Smooth muscle cell (in vitro differentiated cells): ENCODE results near the gene PRICKLE1. TPM values are rescaled to one million over a fixed set of nuclear protein-coding genes. Genes with fewer than 3 reads are reported as not detected.

ENCODE experiments used
- DNase-seq: peaks from one replicate; lab custom pipeline; 2025; ENCODE audit not compliant: unreplicated experiment; lab: John Stamatoyannopoulos, UW
- H2AFZ ChIP-seq: fragments of 200-600 bp; sonication (generic); 2 replicates; pipeline ENCODE4 v1.6.0; 2016; ENCODE audit warnings: antibody characterized with exemption, low read depth, mild to moderate bottlenecking
- H3F3A ChIP-seq: fragments of 200-600 bp; sonication (generic); 2 replicates; pipeline ENCODE4 v1.6.0; 2017; ENCODE audit warnings: antibody characterized with exemption, low read depth
- H3K27ac ChIP-seq: fragments of 200-600 bp; sonication (generic); 2 replicates; pipeline ENCODE4 v1.5.1; 2016; ENCODE audit warnings: low read depth, mild to moderate bottlenecking
- H3K27me3 ChIP-seq: fragments of 200-600 bp; sonication (generic); 2 replicates; pipeline ENCODE4 v1.6.1; 2016; ENCODE audit warnings: low read depth, mild to moderate bottlenecking
- H3K36me3 ChIP-seq: fragments of 200-600 bp; sonication (generic); 2 replicates; pipeline ENCODE4 v1.5.1; 2016; ENCODE audit warnings: low read depth
- H3K4me1 ChIP-seq: fragments of 200-600 bp; sonication (generic); 2 replicates; pipeline ENCODE4 v1.5.1; 2016; ENCODE audit warnings: low read depth
- H3K4me2 ChIP-seq: fragments of 200-600 bp; sonication (generic); 2 replicates; pipeline ENCODE4 v1.6.0; 2016; ENCODE audit warnings: mild to moderate bottlenecking
- H3K4me3 ChIP-seq: fragments of 200-600 bp; sonication (generic); 2 replicates; pipeline ENCODE4 v1.5.1; 2016; ENCODE audit warnings: mild to moderate bottlenecking
- H3K79me2 ChIP-seq: fragments of 200-600 bp; sonication (generic); 2 replicates; pipeline ENCODE4 v1.6.0; 2016; ENCODE audit warnings: low read depth, mild to moderate bottlenecking
- H3K9ac ChIP-seq: fragments of 200-600 bp; sonication (generic); 2 replicates; pipeline ENCODE4 v1.6.0; 2016; ENCODE audit warnings: low read depth
- H3K9me3 ChIP-seq: fragments of 200-600 bp; sonication (generic); replicated peaks from 2 replicates; pipeline ENCODE4 v1.5.1; 2016; ENCODE audit warnings: low read depth
- H4K20me1 ChIP-seq: fragments of 200-600 bp; sonication (generic); 2 replicates; pipeline ENCODE4 v1.6.0; 2016; ENCODE audit warnings: low read depth
- WGBS: methylation state at CpG from one replicate; pipeline ENCODE4 v1.1.7; 2016; ENCODE audit warnings: low lambda C conversion rate; 5-methylcytosine and 5-hydroxymethylcytosine counted together
- polyA plus RNA-seq: library from polyadenylated mRNA; unstranded; fragments of >200 nt; fragmentation: Nextera tagmentation; extraction: Ambion mirVana; gene quantifications from 2 replicates; pipeline ENCODE4 v1.2.1, GENCODE V29; 2016
- total RNA-seq: library from RNA; depleted of rRNA; stranded (reverse); fragments of >200 nt; gene quantifications from 2 replicates; pipeline ENCODE4 v1.2.3, GENCODE V29; 2014
- TF ChIP-seq, protein P1 (sequence below): fragments of 200-600 bp; sonication (generic); IDR thresholded peaks from 2 replicates; pipeline ENCODE4 v1.5.1; 2017; ENCODE audit warnings: borderline replicate concordance, mild to moderate bottlenecking, antibody characterized with exemption; ENCODE audit not compliant: insufficient read depth, poor library complexity, severe bottlenecking

Gene PRICKLE1
- total and polyA plus RNA-seq, 2 experiments from 2014 or later: 45.7 to 55.4 TPM

DNA sequence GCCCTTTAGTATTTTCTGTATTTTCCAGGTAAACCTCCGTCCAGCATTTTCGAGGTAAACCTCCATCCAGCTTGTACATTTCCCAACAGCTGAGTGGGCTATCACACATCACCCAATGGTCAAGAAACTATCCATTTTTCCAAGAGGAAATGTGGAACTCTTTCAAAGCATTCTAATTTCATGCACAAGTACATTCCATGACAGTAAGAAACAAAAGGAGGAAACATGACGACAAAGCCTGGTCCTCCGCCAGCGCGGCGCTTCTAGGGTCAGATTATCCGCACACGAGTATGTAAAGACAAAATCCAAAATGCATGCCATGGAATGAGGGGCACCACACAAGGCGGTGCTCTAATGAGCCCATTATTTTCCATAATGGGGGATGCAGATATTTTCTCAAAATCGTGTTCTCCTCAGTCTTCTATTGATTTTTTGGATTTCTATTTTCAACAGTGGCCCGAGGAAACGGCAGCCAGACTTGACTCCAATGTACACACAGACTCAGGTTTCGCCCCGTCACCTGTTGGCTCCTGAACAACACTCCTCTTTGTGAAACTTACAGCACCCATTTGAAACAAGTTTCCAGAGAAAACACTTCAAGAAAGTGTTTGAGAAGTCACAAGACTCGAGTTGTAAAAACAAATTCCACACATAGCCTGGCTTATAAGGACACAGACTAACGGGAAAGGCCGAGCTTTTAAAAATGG lies 107.4 kb downstream of the PRICKLE1 start:
- peak overlapping the region; percentile 95 for H3K4me2 ChIP-seq
- H3K36me3 ChIP-seq: no peaks in the 10 kb centered on the region
- TF ChIP-seq, protein P1, sequence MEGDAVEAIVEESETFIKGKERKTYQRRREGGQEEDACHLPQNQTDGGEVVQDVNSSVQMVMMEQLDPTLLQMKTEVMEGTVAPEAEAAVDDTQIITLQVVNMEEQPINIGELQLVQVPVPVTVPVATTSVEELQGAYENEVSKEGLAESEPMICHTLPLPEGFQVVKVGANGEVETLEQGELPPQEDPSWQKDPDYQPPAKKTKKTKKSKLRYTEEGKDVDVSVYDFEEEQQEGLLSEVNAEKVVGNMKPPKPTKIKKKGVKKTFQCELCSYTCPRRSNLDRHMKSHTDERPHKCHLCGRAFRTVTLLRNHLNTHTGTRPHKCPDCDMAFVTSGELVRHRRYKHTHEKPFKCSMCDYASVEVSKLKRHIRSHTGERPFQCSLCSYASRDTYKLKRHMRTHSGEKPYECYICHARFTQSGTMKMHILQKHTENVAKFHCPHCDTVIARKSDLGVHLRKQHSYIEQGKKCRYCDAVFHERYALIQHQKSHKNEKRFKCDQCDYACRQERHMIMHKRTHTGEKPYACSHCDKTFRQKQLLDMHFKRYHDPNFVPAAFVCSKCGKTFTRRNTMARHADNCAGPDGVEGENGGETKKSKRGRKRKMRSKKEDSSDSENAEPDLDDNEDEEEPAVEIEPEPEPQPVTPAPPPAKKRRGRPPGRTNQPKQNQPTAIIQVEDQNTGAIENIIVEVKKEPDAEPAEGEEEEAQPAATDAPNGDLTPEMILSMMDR: no peak
- H2AFZ ChIP-seq: no peak overlapping the region
- H3K4me3 ChIP-seq: peak overlapping the region; percentile 85
- no peaks in the 10 kb centered on the region for H3K9me3 ChIP-seq
- peaks cover 31% of the 10 kb centered on the region for H3F3A ChIP-seq
- peaks cover 98% of the 10 kb centered on the region for H4K20me1 ChIP-seq
- H3K79me2 ChIP-seq: peaks cover 98% of the 10 kb centered on the region
- H3K4me1 ChIP-seq: peaks cover 42% of the 10 kb centered on the region
- H3K27ac ChIP-seq: peak overlapping the region; percentile 67
- H3K27me3 ChIP-seq: no peaks in the 10 kb centered on the region
- peak overlapping the region; percentile 83 for H3K9ac ChIP-seq
- WGBS: 18% methylated on average over 18 of the region's 18 CpGs
- no peak for DNase-seq

- DNase-seq: no peak
- Histone ChIP-seq H3K36me3 (no peaks in the 10 kb centered on the region), H3K4me3 (peak overlapping the region; percentile 85), H3K79me2 (peaks cover 98% of the 10 kb centered on the region), H2AFZ (no peak overlapping the region), H3K4me1 (peaks cover 33% of the 10 kb centered on the region), H3K27me3 (no peaks in the 10 kb centered on the region), H3F3A (peaks cover 30% of the 10 kb centered on the region), H3K27ac (peak overlapping the region; percentile 67), H3K9ac (peak overlapping the region; percentile 83), H3K9me3 (no peaks in the 10 kb centered on the region), H4K20me1 (peaks cover 96% of the 10 kb centered on the region), H3K4me2 (peak overlapping the region; percentile 95)
- WGBS: 23% methylated on average over 1 of the region's 1 CpG
- TF ChIP-seq, protein P1: no peak
Measured at GRCh38 chr12:42481368-42481767, 108.2 kb downstream of the PRICKLE1 start.

DNA sequence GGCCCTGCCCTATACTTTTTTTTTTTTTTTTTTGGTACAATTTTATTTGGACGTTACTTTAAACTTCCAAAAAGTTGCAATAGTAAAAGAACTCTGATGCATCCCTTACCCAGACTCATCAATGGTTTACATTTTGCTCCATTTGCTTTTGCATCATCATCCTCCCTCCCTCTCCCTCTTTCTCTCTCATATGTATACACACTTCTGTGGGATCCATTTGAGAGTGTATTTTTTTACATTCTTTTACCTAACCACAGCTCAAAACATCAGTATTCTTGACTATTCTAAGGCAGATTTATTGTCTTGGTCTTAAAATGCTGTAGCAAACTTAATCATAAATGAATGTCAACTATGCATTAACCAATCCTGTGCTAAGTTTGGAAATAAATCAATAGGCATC lies 111.6 kb downstream of the PRICKLE1 start:
- H3K27ac ChIP-seq: no peak overlapping the region
- peaks cover 96% of the 10 kb centered on the region for H4K20me1 ChIP-seq
- peaks cover 13% of the 10 kb centered on the region for H3F3A ChIP-seq
- H3K9me3 ChIP-seq: no peaks in the 10 kb centered on the region
- 79% methylated on average over 1 of the region's 1 CpG for WGBS
- peaks cover 27% of the 10 kb centered on the region for H3K4me1 ChIP-seq
- H3K4me2 ChIP-seq: no peak overlapping the region
- TF ChIP-seq, protein P1: no peak
- no peaks in the 10 kb centered on the region for H3K27me3 ChIP-seq
- H3K79me2 ChIP-seq: peaks cover 100% of the 10 kb centered on the region
- no peak overlapping the region for H3K9ac ChIP-seq
- no peaks in the 10 kb centered on the region for H3K36me3 ChIP-seq
- no peak overlapping the region for H3K4me3 ChIP-seq
- H2AFZ ChIP-seq: no peak overlapping the region
- DNase-seq: no peak

DNA sequence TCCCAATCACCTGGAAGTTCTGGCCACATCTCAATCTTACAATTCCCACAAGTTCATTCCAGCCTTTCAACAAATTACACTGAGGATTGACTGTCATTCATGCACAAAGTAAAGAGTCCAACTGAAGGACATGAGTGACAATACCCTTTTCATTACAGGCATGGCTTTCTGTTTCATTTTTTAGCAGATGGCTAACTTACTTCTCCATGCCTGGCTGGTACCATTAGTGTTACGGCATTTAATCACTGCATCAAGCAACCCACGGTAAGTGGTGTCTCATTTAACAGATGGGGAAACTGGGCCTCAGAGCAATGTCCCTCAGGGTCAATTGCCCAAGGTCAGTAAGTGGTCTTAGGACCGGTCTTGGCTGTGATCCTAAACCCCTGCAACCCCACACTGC lies 114.4 kb downstream of the PRICKLE1 start:
- no peaks in the 10 kb centered on the region for H3K9me3 ChIP-seq
- no peaks in the 10 kb centered on the region for H3K36me3 ChIP-seq
- H3F3A ChIP-seq: peaks cover 16% of the 10 kb centered on the region
- H3K4me3 ChIP-seq: no peak overlapping the region
- H4K20me1 ChIP-seq: peaks cover 96% of the 10 kb centered on the region
- H3K79me2 ChIP-seq: peaks cover 100% of the 10 kb centered on the region
- TF ChIP-seq, protein P1: no peak
- H2AFZ ChIP-seq: no peak overlapping the region
- no peak overlapping the region for H3K9ac ChIP-seq
- peak overlapping the region; percentile 46 for H3K27ac ChIP-seq
- H3K4me1 ChIP-seq: peaks cover 33% of the 10 kb centered on the region
- H3K4me2 ChIP-seq: peak overlapping the region; percentile 31
- 55% methylated on average over 3 of the region's 3 CpGs for WGBS
- no peaks in the 10 kb centered on the region for H3K27me3 ChIP-seq
- DNase-seq: no peak
